Measurements from ENCODE around the gene OAS2. TPM values are rescaled to one million over a fixed set of nuclear protein-coding genes. Genes with fewer than 3 reads are reported as not detected.
"Not testable (repeated sequence)": the region's sequence is repeated elsewhere in the genome, so short reads cannot be mapped to it uniquely, and the experiment has no call there.

The OAS2 gene
- polyA plus RNA-seq, 1 donor (not counting 4 experiments of a cell fraction or from before 2014, with no cell fraction given): 92.7 TPM

- TF ChIP-seq EZH2 (IDR thresholded peaks at IDR 0.05; ENCODE audit: low read length) (no peak), CTCF (optimal IDR thresholded peaks at IDR 0.05 in 1 of 3, IDR thresholded peaks at IDR 0.05 in 1 of 3, conservative IDR thresholded peaks at IDR 0.05 in 1 of 3; ENCODE audit: extremely low read depth in 1 of 3, insufficient read depth in 2 of 3, low read length in 3 of 3) (no peak)
- DNase-seq (ENCODE audit: low read depth, low spot score) (no peak), FAIRE-seq (no peak)
- Histone ChIP-seq H3K27me3 (ENCODE audit: control insufficient read depth, extremely low read depth, insufficient read depth, low read length) (no peaks in the 10 kb centered on the region), H4K20me1 (ENCODE audit: control insufficient read depth, extremely low read depth, insufficient read depth, low read length) (peaks cover 6% of the 10 kb centered on the region), H3K9ac (ENCODE audit: control insufficient read depth, extremely low read depth, insufficient read depth, low read length) (no peak overlapping the region), H3K4me1 (ENCODE audit: control insufficient read depth, extremely low read depth, insufficient read depth, low read length) (peaks cover 13% of the 10 kb centered on the region), H3K4me2 (ENCODE audit: control insufficient read depth, extremely low read depth, insufficient read depth, low read depth, low read length) (no peak overlapping the region), H3K36me3 (ENCODE audit: control insufficient read depth in 2 of 2, extremely low read depth in 1 of 2, insufficient read depth in 2 of 2, low read length in 2 of 2) (peaks cover 0 to 18% of the 10 kb centered on the region in 2 experiments), H3K79me2 (ENCODE audit: control insufficient read depth, insufficient read depth, low read length) (peaks cover 24% of the 10 kb centered on the region), H3K27ac (ENCODE audit: control insufficient read depth, insufficient read depth, low read length) (no peak overlapping the region), H3K4me3 (ENCODE audit: control insufficient read depth in 2 of 3, extremely low read depth in 1 of 3, insufficient read depth in 2 of 3, low read depth in 1 of 3, low read length in 3 of 3) (no peak overlapping the region), H2AFZ (ENCODE audit: control insufficient read depth, low read length) (no peak overlapping the region), H3K9me3 (ENCODE audit: control insufficient read depth, low read depth, low read length) (peaks cover 2% of the 10 kb centered on the region), H3K9me1 (ENCODE audit: control insufficient read depth, extremely low read depth, insufficient read depth, low read length) (no peaks in the 10 kb centered on the region)
- dilution Hi-C loops (cut with MboI; ENCODE audit: extremely low pct_ligation_motif_present, low sequenced_read_pairs): no loop called here
Observed at GRCh38 chr12:112988224-112988623, 9.9 kb downstream of the OAS2 start.

- H3K79me2 ChIP-seq (ENCODE audit: control insufficient read depth, insufficient read depth, low read length): peaks cover 17% of the 10 kb centered on the region
- H3K9me1 ChIP-seq (ENCODE audit: control insufficient read depth, extremely low read depth, insufficient read depth, low read length); FAIRE-seq; H4K20me1 ChIP-seq (ENCODE audit: control insufficient read depth, extremely low read depth, insufficient read depth, low read length); H3K9me3 ChIP-seq (ENCODE audit: control insufficient read depth, low read depth, low read length); dilution Hi-C loops (cut with MboI; ENCODE audit: extremely low pct_ligation_motif_present, low sequenced_read_pairs); H3K4me2 ChIP-seq (ENCODE audit: control insufficient read depth, extremely low read depth, insufficient read depth, low read depth, low read length); H3K9ac ChIP-seq (ENCODE audit: control insufficient read depth, extremely low read depth, insufficient read depth, low read length); H2AFZ ChIP-seq (ENCODE audit: control insufficient read depth, low read length); DNase-seq (ENCODE audit: low read depth, low spot score); H3K27me3 ChIP-seq (ENCODE audit: control insufficient read depth, extremely low read depth, insufficient read depth, low read length); H3K4me3 ChIP-seq (ENCODE audit: control insufficient read depth in 2 of 3, extremely low read depth in 1 of 3, insufficient read depth in 2 of 3, low read depth in 1 of 3, low read length in 3 of 3); H3K27ac ChIP-seq (ENCODE audit: control insufficient read depth, insufficient read depth, low read length): not testable (repeated sequence)
- peaks cover 0 to 18% of the 10 kb centered on the region in 2 experiments for H3K36me3 ChIP-seq (ENCODE audit: control insufficient read depth in 2 of 2, extremely low read depth in 1 of 2, insufficient read depth in 2 of 2, low read length in 2 of 2)
- peaks cover 13% of the 10 kb centered on the region for H3K4me1 ChIP-seq (ENCODE audit: control insufficient read depth, extremely low read depth, insufficient read depth, low read length)
Observed at GRCh38 chr12:112988823-112989385, 10.6 kb downstream of the OAS2 start.

- Histone ChIP-seq H3K4me3 (ENCODE audit: control insufficient read depth in 2 of 3, extremely low read depth in 1 of 3, insufficient read depth in 2 of 3, low read depth in 1 of 3, low read length in 3 of 3) (no peak overlapping the region), H3K9ac (ENCODE audit: control insufficient read depth, extremely low read depth, insufficient read depth, low read length) (no peak overlapping the region), H4K20me1 (ENCODE audit: control insufficient read depth, extremely low read depth, insufficient read depth, low read length) (peaks cover 6% of the 10 kb centered on the region), H3K27ac (ENCODE audit: control insufficient read depth, insufficient read depth, low read length) (no peak overlapping the region), H3K4me1 (ENCODE audit: control insufficient read depth, extremely low read depth, insufficient read depth, low read length) (peaks cover 13% of the 10 kb centered on the region), H3K9me1 (ENCODE audit: control insufficient read depth, extremely low read depth, insufficient read depth, low read length) (no peaks in the 10 kb centered on the region), H3K9me3 (ENCODE audit: control insufficient read depth, low read depth, low read length) (no peaks in the 10 kb centered on the region), H3K4me2 (ENCODE audit: control insufficient read depth, extremely low read depth, insufficient read depth, low read depth, low read length) (no peak overlapping the region), H3K79me2 (ENCODE audit: control insufficient read depth, insufficient read depth, low read length) (peaks cover 9% of the 10 kb centered on the region), H2AFZ (ENCODE audit: control insufficient read depth, low read length) (no peak overlapping the region), H3K36me3 (ENCODE audit: control insufficient read depth in 2 of 2, extremely low read depth in 1 of 2, insufficient read depth in 2 of 2, low read length in 2 of 2) (peaks cover 0 to 18% of the 10 kb centered on the region in 2 experiments), H3K27me3 (ENCODE audit: control insufficient read depth, extremely low read depth, insufficient read depth, low read length) (no peaks in the 10 kb centered on the region)
- no peak for TF ChIP-seq EZH2 (IDR thresholded peaks at IDR 0.05; ENCODE audit: low read length)
- TF ChIP-seq CTCF (optimal IDR thresholded peaks at IDR 0.05 in 1 of 3, IDR thresholded peaks at IDR 0.05 in 1 of 3, conservative IDR thresholded peaks at IDR 0.05 in 1 of 3; ENCODE audit: extremely low read depth in 1 of 3, insufficient read depth in 2 of 3, low read length in 3 of 3): no peak
- dilution Hi-C loops (cut with MboI; ENCODE audit: extremely low pct_ligation_motif_present, low sequenced_read_pairs): no loop called here
- FAIRE-seq (no peak), DNase-seq (ENCODE audit: low read depth, low spot score) (no peak)
Observed at GRCh38 chr12:112989806-112990205, 11.5 kb downstream of the OAS2 start.

All from keratinocyte (primary cell).